GM23248 (cell line): ENCODE measurements around the gene AFF3.

Experiments used
- EZH2 ChIP-seq: fragments of 200-600 bp; sonication (generic); IDR thresholded peaks from 2 replicates; pipeline ENCODE4 v1.6.1; 2018; ENCODE audit warnings: antibody characterized with exemption, mild to moderate bottlenecking; ENCODE audit not compliant: insufficient read depth, poor library complexity, severe bottlenecking
- EZH2phosphoT487 ChIP-seq: fragments of 200-600 bp; sonication (generic); IDR thresholded peaks from 2 replicates; pipeline ENCODE4 v1.6.1; 2018; ENCODE audit warnings: antibody characterized with exemption, moderate library complexity, mild to moderate bottlenecking, low read depth; ENCODE audit not compliant: insufficient read depth

- no peak for TF ChIP-seq EZH2
- no peak for TF ChIP-seq EZH2phosphoT487
Measured at GRCh38 chr2:99653433-99653832, 489.0 kb downstream of the AFF3 start.
